ENCODE measurements around the gene ITCH.
A peak's percentile ranks its signal among the peaks of the same experiment; 100 is the strongest.
"Not testable (repeated sequence)": the region's sequence is repeated elsewhere in the genome, so short reads cannot be mapped to it uniquely, and the experiment has no call there.

The ITCH gene

GRCh38 chr20:34382877-34383455, 19.9 kb downstream of the ITCH start:
- DNase-seq = not testable (repeated sequence)

DNA sequence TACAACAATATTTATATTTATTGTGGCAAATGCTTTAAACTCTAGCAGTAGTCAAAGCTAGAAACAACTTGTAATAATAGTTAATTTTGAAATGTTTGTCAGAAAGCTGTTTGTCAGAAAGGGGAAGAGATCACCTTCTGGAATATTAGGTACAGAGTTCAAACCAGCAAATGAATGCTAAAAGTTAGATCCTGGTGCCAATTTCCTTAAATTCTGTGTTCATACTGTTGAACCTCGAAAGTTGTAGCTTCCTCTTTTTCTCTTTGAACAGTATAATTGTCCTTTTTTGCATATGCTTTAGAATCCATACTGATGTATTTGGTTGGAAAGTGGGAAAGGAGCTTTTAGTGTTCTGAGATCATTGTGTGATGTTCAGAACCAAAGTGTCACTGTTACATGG, 22.4 kb downstream of the ITCH start:
- DNase-seq = no peak

DNA sequence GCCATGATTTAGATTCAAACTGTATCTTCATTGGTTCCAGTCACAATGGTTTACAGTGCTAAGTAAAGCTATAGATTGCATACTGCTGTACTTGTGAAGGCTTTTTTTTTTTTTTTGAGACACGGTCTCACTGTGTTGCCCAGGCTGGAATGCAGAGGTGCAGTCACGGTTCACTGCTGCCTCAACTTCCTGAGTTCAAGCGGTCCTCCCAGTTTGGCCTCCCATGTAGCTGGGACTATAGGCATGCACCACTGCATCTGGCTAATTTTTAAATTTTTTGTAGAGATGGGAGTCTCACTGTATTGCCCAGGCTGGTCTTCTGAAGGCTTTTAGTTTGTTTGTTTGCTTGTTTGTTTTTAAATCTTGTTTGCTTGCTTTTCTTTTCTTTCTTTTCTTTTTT, 24.9 kb downstream of the ITCH start:
- DNase-seq = no peak

- DNase-seq = no peak
These were observed 25.6 kb downstream of the ITCH start for GRCh38 chr20:34388678-34389077.

DNA sequence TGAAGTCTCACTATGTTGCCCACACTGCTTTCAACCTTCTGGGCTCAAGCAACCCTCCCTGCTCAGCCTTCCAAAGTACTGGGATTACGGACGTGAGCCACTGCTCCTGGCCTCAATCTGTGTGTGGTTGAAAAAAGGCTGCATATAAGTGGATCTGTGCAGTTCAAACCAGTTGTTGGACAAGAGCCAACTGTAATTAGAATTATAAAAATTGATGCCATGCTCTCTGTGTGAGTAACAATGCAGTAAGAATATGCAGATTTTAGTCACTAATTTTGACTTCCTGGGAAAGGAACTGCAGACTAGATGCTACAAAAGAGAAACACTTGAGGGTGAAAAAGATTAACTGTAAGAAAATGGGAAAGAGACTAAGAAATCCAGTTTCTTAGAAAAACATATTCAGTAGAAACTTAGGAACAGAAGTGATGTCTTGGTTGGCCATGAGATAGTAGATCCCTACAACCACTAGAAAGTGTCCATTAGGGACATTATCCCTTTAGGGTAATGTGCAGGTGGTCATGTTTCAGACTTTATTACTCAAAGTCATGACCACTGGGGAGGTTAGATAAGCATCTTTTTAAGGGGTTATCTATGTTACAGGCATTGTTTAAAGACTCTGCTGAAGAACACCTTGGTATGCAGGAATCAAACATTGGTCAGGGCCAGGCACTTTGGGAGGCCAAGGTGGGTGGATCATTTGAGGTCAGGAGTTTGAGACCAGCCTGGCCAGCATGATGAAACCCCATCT, 26.3 kb downstream of the ITCH start:
- no peak for DNase-seq

GRCh38 chr20:34389954-34390555, 27.0 kb downstream of the ITCH start:
- DNase-seq = no peak

DNA sequence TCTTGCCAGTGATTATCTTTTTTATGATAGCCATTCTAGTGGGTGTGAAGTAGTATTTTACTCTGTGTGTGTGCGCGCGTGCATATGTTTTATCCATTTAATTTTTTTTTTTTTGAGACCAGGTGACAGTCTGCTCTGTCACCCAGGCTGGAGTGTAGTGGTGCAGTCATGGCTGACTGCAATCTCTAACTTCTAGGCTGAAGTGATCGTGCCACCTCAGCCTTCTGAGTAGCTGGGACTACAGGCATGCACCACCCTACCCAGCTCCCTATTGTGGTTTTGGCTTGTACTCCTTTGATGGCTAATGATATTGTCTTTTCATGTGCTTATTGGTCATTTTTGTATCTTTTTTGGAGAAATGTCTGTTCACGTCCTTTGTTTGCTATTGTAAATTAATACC, 33.3 kb downstream of the ITCH start:
- no peak for DNase-seq

- DNase-seq = no peak
These were observed 34.0 kb downstream of the ITCH start for GRCh38 chr20:34397096-34397495.

DNA sequence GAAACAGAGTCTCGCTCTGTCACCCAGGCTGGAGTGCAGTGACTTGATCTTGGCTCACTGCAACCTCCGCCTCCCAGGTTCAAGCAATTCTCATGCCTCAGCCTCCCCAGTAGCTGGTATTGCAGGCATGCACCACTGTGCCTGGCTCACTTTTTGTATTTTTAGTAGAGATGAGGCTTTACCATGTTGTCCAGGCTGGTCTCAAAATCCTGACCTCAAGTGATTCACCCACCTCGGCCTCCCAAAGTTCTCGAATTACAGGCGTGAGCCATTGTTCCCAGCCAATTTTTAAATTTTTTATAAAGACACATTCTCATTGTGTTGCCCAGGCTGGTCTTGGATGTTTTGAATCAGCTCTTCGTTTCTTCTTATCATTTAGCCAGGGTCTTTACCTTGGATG, 37.7 kb downstream of the ITCH start:
- not testable (repeated sequence) for DNase-seq

GRCh38 chr20:34401741-34402455, 38.8 kb downstream of the ITCH start:
- DNase-seq = peak; percentile 34 to 49

- DNase-seq = no peak
These were observed 39.4 kb downstream of the ITCH start for GRCh38 chr20:34402461-34402860.

- no peak for DNase-seq
These were observed 40.2 kb downstream of the ITCH start for GRCh38 chr20:34403063-34403827.

- DNase-seq = no peak
These were observed 40.8 kb downstream of the ITCH start for GRCh38 chr20:34403908-34404307.

DNA sequence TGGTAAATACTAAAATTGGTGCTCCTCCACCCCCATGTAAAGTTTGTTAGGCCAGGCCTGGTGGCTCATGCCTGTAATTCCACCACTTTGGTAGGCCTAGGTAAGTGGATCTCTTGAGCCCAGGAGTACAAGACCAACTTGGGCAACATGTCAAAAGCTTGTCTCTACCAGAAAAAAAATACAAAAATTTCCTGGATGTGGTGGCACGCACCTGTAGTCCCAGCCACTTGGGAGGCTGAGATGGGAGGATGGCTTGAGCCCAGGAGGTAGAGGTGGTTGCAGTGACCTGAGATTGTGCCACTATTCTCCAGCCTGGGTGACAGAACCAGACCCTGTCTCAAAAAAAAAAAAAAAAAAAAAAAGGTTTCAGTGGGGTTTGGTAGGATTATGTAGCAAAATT, 41.7 kb downstream of the ITCH start:
- DNase-seq = no peak

- not testable (repeated sequence) for DNase-seq
These were observed 42.2 kb downstream of the ITCH start for GRCh38 chr20:34405247-34405651.

GRCh38 chr20:34405942-34406341, 42.9 kb downstream of the ITCH start:
- DNase-seq = not testable (repeated sequence)

GRCh38 chr20:34407962-34408474, 44.9 kb downstream of the ITCH start:
- DNase-seq = no peak

- no peak for DNase-seq
These were observed 47.3 kb downstream of the ITCH start for GRCh38 chr20:34410336-34410735.

DNA sequence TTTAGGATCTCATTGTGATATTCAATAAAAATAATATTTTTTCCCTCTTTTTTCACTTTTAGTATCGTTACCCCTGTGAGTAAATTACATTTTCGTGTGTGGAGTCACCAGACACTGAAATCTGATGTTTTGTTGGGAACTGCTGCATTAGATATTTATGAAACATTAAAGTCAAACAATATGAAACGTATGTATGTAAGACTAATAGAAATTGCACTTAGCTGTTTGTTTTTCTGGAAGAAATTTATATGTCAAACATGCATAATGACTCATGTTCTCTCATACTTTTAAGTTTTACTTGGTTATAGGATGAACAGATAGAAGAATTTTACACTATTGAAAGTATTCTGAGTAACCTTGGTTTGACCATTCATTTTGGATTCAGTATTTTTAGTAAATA, 49.4 kb downstream of the ITCH start:
- no peak for DNase-seq

GRCh38 chr20:34414525-34414924, 51.5 kb downstream of the ITCH start:
- DNase-seq = not testable (repeated sequence)

DNA sequence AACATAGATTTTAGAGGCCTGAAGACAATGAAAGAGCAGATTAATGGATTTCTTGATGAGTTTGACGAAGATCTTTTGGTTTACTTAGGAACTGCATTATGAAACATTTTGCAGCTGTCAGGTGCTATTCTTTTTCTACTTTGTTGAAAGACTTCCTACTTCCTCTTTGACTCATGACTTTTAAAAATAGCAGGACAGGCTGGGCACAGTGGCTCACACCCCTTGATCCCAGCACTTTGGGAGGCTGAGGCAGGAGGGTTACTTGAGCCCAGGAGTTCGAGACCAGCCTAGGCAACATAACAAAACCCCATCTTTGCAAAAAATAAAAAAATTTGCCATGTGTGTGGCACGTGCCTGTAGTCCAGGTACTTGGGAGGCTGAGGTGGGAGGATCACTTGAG, 52.0 kb downstream of the ITCH start:
- DNase-seq = no peak

- DNase-seq = no peak
These were observed 57.1 kb downstream of the ITCH start for GRCh38 chr20:34420146-34420545.

- DNase-seq = no peak
These were observed 57.9 kb downstream of the ITCH start for GRCh38 chr20:34420975-34421374.
